GM21515 (cell line): ENCODE results near the gene GNAO1.

Experiments
- ATAC-seq: cut with Tn5 transposase; IDR thresholded peaks from one replicate; pipeline ENCODE4 v1.9.1; 2021; ENCODE audit not compliant: unreplicated experiment

Gene GNAO1

DNA sequence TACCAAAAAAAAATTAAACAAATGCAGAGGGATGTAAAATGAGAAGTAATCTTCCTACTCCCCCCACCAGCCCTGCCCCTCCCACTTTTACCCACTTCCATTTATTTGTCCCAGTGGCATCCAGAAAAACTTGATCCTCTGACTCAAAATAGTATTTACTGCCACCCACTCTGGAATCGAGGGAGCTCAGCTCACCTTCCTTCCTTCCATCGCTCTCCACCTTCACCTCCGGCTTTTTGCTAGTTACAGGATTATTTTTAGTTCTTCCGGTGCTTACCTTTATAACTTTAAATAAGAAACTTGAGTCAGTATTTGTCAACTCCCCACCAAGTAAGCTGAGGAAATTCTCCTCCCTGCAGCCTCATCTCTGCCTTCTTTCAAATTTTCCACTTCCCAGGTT, 139.2 kb downstream of the GNAO1 start:
- ATAC-seq, result no peak

DNA sequence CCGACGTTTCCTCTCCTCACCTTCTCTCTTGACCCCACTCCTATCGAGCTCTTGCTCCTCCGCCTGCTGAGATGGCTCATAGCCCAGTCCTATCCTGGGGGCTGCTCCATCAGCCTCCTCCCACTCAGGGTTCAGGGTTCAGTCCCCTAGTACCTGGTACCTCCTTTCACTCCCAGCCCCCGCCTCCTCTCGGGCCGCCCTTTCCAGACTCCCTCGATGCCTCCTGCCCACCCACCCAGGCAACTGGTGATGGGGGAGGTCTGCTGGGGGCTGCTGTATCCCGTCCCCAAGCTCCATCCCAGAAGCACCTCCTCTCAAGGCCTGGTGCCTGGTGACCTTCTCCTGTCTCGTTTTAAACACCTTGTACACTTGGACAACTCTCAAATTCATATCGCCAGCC, 140.1 kb downstream of the GNAO1 start:
- no peak for ATAC-seq

DNA sequence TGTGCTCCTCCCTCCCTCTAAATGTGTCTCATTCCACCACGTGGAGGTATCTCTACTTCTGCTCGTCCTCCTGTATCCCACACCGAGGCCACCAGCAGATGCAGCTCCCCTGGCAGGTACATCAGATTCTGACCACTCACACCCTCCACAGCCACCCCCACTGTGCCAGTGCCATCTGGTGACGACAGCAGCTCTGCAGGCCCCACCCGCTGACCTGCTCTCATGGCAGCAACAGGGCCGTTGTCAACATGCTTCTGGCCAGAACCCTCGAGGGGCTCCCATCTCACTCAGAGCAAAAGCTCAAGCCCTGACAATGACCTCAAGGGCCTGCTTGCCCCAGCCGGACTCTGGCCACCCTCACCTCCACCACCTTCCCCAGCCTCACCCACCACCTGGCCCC, 140.6 kb downstream of the GNAO1 start:
- ATAC-seq, result no peak

DNA sequence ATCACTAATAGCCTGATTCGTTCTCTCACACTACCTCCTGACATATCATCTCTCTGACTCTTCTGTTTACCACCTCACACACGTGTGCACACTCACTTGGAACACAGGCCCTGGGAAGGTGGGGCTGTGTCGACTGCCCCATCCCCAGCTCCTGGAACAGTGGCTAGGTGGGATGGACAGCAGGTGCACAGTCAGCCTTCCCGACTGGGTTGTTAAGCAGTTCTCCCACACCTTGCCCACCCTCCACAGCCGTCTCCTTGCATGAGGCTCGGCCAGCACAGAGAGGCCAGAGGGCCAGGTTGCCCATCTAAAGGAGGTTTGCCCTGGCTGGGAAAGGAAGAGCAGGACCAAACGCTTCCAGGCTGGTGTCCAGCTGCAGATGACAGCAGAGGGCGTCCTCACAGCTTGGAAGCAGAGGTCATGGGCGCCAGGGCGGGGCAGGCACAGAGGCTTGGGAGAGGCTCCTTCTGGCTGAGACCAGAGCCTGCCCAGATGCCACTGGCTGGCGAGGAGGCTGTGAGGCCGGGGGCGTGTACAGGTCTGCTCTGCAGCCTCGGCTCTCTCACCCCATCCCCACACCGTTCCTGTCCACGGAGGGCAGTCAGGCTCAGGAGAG, 141.3 kb downstream of the GNAO1 start:
- ATAC-seq, result no peak

DNA sequence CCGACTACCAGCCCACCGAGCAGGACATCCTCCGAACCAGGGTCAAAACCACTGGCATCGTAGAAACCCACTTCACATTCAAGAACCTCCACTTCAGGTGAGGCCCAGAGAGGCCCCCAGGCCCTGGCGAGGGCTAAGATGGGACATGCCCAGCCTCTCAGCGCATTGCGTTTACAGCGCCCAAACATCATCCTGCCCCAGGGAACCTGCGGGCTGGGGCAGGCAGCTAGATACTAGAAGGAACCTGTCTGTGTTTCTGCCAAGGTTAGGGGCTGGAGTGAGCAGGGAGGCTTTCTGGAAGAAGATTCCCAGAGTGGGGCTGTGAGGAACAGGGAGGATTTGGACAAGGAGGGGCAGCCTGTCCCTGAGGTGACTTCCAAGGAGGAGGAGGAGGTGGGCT, 143.5 kb downstream of the GNAO1 start:
- ATAC-seq, result no peak

DNA sequence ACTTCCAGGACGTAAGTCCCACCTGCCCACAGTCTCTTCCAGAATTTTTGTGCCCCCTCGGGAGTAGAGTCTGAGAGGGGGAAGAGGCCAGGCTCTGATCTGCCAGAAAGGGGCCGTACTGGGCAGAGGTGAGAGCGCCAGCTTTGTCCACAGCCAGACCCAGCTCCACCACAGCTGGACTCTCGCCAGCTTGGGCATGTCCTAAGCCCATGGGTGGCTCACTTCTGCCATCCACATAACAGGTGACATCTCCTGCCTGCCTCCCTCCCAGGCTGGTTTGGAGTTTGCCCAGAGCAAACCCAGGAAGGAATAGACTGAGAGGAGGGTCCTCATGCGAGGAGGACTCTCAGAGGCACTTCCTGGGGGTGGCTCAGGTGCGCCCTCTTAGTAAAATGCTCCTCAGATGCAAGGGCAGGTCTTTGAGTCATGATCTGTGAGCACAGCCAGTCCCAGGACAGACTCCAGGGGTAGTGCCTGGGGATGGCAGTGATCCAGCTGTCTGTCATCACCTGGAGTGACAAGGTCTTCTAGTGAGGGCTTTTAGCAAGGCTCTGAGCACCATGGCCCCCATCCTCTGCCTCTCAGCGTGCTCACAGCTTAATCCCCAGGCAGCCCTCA, 144.9 kb downstream of the GNAO1 start:
- ATAC-seq, result no peak

DNA sequence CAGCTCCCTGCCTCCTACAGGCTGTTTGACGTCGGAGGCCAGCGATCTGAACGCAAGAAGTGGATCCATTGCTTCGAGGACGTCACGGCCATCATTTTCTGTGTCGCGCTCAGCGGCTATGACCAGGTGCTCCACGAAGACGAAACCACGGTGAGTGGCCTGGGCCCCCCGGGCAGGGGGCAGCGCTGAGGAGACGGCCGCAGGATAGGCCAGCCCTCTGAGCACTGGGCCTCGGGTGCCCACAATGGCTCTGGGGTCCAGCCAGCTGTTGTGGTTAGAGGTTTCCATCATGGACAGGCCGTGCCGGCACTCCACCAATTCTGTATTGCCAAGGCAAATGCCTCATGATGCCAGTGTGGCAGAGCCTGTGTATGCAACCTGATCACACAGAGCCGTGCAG, 145.4 kb downstream of the GNAO1 start:
- ATAC-seq, result no peak

DNA sequence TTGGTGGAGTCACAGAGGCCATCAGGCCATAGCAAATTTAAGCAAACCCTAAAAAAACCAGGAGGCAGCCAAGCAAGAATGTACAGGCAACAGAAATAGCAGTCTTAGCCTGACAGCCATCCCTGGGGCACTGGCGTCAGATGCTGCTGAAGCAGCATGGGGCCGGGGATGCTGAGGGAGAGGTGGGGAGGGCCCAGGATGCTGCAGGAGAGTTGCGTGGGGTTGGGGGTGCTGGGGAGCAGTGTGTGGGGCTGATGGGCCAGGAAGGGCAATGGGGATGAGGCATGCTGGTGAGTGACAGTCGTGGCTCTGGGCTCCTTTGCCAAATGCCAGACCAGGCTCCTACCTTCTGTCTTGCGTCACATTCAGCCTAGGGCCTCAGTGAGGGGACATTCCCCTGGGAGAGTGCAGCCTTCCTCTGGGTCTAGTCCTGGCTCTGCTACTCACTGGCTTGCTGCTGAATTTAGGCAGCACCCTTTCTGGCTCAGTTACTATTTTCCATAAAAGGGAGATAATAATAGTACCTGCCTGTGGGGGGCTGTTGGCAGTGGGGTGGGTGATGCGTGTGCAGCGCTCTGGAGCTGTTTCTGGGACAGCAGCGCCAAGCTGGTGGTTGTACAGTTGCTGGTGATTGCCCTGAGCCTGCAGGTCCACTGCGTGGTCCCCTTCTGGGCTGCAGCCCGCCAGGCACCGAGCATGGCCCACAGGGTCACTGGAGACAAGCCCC, 146.0 kb downstream of the GNAO1 start:
- ATAC-seq, result no peak

DNA sequence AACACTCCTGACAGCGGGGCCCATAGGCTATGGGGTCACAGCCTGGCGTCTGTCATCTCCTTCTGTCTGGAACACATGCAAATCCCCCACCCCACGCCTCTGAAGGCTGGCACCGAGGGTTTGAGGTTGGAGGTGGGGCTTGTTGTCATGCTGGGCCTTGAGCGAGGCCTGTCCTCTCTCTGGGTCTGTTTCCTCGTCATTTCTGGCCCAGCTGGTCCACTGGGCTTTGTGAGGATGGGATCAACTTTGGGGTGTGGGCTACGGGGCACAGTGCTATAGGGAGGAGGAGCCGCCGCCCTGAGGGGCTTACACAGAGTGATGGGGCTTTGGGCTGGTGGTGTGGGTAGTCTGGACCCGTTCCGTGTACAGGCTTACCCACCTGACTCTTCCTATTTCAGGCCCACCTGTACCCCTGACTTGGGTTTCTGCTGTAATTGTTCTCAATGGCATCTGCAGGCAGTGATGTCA, 146.6 kb downstream of the GNAO1 start:
- no peak for ATAC-seq

DNA sequence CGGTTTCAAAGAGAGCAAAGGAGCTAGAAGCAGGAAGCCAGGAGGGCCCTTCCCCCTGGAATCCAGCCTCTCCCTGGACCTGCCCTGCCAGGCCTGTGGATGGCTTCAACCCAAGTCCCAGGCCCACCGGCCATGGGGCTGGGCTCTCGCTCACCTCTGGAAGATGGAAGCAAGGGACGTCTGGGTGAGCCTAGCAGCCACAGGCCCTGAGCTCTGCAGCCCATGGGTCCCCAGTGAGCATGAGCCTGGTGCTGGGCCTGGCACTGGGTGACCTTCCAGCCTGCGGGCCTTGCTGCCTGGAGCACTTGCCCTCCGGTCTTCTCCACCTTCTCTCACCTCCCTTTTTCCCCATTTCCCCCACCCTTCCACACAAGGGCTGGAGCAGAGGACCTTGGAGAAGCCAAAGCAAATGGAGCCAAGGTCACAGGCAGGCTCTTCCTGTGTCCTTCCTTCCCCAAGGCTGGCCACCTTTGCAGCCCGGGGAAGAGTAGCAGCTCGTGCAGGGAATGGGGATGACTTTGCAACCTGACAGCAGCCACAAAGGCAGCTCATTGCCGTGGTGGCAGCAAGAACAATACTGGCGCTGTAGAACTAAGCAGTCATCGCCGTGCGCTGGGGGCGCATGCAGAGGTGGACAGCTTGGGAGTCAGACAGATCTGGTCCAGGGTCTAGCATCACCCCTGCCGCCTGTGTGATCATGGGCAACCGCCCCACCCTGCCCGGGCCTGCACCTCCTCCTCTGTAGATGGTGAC, 147.5 kb downstream of the GNAO1 start:
- ATAC-seq, result no peak

DNA sequence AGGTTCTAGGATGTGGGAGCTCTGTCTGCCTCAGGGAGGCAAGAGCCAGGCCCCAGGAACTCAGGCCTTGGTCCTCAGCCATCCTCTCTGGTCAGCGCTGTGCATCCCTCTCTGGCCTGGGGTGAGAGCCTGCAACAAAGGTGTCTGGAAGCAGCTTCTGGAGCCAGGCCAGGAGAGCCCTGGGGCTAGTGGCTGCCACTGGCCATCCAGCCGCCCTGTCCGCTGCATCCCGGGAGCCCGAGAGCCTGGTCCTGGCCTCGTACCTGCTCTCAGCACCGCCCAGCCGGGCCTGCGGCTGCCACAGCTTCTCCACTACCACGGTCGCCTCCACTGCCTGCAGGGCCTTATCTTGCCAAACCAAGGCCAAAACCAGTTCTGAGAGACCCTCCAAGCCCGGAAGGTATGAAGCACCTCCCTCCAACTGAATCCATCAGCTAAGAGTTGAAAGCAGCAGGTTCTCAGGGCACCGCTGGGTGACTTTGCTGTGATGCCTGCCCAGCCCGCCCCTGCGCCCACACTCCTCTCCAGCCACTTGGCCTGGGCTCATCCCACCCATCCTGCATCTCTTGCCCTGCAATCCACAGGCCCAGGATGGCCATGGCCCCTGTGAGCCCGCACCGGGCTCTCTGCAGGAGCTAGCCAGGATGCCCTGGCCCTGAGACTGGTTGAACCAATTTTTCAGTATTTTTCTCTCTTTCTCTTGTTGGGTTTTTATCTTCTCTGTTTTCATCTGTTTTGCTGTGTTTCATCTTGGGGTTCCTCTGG, 148.3 kb downstream of the GNAO1 start:
- no peak for ATAC-seq

DNA sequence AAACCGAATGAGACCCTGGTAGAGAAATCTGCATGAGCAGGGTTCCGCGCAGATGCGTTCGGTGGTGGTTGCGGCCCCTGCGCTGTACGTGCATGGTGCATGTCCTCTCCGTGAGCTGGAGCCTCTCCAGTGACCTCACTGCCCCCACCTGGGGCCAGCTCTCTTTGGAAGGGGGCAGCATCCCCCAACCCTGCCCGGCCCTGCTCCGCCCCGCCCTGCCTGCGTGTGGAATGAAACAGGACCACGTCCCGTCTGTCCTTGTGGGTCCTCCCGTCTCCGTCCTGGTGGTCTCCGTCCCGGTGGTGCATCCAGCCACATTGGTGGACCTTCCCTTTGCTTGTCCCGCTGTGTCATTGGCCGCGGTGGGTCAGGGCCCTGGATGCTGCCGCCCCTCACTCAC, 149.1 kb downstream of the GNAO1 start:
- no peak for ATAC-seq

DNA sequence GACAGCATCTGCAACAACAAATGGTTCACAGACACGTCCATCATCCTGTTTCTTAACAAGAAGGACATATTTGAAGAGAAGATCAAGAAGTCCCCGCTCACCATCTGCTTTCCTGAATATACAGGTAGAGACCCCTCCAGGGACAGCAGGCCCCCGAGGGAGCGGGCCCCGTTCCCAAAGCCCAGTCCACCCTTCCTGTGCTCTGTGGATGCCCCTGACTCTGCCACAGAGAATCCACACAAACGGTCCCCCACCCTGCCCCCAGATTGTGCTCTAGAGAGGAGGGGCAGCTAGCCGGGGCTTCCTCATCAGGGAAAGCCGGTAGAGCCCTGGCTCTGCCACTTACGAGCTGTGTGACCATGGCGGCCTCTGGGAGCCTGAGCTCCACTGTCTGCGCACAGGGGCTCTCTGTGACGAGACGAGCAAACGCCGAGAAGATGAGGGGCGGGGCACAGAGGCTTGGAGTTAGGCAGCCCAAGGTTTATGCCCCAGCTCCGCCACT, 149.6 kb downstream of the GNAO1 start:
- ATAC-seq, result no peak

DNA sequence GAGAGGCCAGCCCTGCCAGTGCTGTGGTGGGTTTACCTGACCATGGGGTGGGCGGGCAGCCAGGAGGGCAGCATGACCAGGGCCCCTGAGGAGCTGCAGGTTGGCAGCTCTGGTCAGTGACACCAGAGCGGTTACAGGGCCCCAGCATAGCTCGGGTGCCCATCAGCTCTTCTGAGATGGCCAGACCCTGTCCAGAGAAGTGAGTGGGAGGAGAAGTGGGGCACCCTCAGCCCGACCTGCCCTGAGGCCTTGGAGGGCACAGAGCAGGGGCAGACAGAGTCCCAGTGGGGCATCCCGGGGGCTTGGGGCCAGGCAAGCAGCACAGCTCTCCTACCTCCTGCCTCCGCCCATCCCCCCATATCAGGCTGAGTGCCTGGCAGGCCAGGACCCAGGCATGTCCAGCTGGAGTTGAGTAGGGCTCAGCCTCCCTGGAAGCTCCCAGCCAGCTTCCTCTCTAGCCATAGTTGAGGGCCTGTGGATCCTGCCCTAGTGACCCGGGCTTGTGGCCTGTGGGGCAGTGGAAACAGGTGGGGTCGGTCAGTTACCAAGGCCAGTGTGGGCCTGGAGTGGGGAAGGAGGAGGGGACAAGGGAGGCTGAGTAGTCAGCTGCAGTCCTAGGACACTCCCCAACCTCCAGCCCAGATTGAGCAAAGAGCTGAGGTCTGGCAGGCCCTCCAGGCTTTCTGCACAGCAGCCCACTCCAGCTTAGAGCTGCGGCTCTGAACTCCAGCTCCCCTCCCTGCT, 150.5 kb downstream of the GNAO1 start:
- no peak for ATAC-seq

DNA sequence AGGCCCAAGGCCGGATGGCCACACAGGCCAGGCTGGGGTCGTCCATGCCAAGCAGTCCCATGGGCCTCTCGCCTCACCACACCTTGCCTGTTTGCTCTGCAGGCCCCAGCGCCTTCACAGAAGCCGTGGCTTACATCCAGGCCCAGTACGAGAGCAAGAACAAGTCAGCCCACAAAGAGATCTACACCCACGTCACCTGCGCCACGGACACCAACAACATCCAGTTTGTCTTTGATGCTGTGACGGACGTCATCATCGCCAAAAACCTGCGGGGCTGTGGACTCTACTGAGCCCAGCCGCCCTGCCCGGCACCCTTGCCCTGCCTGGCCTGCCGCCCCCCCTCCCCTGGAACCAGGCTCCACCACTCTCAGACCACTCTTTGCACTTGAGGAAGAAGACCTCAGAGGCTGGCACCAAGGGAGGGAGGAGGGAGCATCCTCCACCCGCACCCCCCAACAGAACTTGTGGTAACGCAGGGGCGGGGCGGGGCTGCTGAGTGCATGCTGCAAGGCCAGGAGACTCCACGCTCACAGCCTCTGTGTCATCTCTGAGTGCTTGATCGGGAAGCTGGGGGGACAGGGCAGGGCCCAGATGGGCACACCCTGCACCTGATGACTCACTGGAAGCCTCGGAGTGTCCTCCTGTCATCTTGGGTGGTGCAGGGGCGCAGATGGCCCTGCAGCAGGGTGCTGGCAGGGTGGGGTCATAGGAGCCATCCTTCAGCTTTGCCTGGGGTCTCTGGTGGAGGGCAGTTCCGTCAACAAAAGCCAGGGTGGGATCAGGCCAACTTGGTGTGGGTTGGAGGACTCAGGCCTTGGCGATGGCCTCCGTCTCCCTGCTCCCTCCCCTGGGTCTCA, 152.6 kb downstream of the GNAO1 start:
- no peak for ATAC-seq

DNA sequence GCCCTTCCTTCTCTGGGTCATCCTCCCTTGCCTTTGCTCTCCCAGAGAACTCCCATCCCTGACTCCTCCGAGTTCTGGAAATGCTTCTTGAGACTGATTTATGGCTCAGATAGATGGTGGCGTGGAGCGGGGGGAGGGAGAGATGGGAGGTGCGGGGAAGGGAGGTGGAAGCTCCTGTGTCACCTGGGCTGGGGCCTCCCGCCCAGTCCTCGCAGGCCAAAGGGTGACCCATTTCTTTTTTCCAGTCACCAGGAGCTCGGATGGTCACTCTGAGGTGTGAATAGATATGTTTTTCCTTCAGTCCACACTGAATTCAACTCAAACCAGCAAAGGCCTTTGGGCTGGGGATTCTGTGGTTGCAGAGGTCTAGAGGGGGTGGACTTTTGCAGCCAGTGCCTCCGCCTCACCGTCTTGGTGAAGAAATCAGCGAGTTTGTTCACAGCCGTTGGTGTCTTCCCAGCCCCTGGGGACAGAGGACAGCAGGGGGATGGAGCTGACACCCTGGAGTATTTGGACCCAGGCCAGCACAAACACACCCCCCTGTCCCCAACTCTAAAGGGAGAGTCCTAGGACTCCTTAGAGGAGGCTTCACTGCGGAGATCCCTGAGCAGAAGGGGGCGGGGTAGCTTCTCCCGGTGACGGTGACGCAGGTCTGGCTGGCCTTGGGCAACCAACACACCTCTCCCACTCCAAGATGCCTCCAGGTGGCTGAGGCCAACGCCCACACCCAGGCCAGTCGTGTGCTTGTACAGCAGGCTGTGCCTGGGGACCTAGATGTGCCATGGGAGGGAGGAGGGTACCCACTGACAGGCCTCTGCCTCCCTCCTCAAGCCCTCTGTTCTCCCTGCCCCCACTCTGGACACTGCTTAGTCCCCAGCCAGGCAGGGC, 153.5 kb downstream of the GNAO1 start:
- no peak for ATAC-seq

DNA sequence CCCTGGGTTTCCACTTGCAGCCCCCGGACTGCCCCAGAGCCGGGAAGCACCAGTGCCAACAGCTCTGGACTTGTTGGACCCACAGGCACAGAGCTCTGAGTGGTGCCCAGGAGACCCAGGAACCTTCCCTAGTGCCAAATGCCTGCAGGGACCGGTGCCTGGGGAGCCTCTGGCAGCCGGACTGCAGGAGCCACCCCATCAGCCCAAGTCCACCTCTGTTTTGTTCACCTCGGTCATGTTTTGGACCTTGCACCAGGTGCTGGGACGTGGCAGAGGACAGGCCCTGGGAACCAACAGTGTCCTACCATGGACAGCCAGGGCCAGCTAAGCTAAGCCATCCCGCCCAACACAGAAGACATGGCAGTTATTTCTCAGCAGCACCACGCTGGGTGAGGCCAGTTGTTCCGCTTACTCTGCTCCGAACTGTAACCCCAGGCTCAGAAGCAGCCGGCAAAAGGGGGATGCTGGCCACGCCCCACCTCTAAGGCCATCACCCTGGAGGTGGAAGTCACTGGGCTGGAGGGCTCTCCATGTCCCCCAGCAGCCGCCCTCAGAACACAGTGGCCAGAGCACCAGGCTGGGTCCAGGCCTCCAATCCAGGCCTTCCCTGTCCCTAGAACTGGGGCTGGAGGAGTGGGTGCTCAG, 154.2 kb downstream of the GNAO1 start:
- ATAC-seq, result no peak
